ENCODE results near the gene IER5L. TPM values are rescaled to one million over a fixed set of nuclear protein-coding genes. Genes with fewer than 3 reads are reported as not detected.

The IER5L gene
- total and polyA plus RNA-seq, 9 of the 15 experiments (the other 6 are each of a cell fraction or from before 2014, with no cell fraction given), result 0.14 to 11.9 (median 0.52) TPM

DNA sequence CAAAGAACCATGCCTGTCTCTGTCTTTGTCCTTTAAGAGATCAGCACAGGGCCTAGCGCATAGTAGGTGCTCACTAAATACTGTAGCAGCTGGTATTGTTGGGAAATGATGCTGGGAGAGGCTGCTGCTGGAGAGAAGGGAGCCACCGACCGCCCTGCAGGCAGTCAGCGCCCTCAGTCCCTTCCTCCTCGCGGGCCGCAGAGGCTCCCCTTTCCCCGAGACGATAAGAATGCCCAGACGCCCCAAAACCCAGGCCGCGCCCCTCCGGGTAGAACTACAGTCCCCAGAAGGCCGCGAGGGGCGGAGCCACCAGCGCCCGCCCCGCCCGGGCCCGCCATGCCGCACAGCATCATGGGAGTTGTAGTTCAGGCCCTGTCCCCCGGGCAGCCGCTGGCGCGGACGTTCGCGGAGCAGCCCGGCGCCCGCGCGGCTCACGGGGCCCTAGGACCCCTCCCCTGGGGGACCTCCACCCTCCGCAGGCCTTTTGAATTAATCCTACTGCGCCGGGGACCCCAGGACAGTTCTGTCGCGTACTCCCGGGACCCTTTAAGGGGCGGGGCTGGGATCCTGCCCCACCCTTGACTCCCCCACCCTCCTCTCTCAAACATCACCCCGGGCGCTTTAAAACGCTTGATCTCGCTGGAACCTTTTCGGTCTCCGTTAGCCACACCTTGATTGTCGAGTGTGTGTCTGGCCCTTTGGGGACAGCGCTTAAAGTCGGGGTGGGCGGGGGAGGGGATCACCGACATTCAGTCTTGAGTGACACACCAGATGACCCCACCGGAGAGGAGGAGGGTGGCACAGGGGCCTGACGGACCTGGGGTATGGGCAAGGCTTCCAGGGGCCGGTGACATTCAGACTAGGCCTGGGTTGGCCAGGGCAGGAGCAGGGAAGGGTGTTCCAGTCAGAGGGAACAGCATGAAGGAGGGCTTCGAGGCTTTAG, 24.8 kb upstream of the IER5L start:
- in situ Hi-C loops (cut with MboI), result no loop called here
- FAIRE-seq, result peak; percentile 69
- H3K4me2 ChIP-seq (ENCODE audit: insufficient read depth, low read length), result peak overlapping the region; percentile 71
- no peak for TF ChIP-seq ZNF41 (CRISPR knock-in tag; conservative IDR thresholded peaks at IDR 0.05)
- TF ChIP-seq ZNF766 (CRISPR knock-in tag; conservative IDR thresholded peaks at IDR 0.05), result peak; percentile 93
- TF ChIP-seq STAG1 (CRISPR knock-in tag; IDR thresholded peaks at IDR 0.05; ENCODE audit: borderline replicate concordance), result no peak
- TF ChIP-seq ZNF143 (CRISPR knock-in tag; IDR thresholded peaks at IDR 0.05), result peak; percentile 94
- TF ChIP-seq ZNF76 (CRISPR knock-in tag; IDR thresholded peaks at IDR 0.05; ENCODE audit: borderline replicate concordance), result no peak; the same call in 1 of the 2 replicates
- TF ChIP-seq ASH1L (IDR thresholded peaks at IDR 0.05; ENCODE audit: borderline replicate concordance, low read depth, partially characterized antibody), result no peak
- TF ChIP-seq, protein P1, sequence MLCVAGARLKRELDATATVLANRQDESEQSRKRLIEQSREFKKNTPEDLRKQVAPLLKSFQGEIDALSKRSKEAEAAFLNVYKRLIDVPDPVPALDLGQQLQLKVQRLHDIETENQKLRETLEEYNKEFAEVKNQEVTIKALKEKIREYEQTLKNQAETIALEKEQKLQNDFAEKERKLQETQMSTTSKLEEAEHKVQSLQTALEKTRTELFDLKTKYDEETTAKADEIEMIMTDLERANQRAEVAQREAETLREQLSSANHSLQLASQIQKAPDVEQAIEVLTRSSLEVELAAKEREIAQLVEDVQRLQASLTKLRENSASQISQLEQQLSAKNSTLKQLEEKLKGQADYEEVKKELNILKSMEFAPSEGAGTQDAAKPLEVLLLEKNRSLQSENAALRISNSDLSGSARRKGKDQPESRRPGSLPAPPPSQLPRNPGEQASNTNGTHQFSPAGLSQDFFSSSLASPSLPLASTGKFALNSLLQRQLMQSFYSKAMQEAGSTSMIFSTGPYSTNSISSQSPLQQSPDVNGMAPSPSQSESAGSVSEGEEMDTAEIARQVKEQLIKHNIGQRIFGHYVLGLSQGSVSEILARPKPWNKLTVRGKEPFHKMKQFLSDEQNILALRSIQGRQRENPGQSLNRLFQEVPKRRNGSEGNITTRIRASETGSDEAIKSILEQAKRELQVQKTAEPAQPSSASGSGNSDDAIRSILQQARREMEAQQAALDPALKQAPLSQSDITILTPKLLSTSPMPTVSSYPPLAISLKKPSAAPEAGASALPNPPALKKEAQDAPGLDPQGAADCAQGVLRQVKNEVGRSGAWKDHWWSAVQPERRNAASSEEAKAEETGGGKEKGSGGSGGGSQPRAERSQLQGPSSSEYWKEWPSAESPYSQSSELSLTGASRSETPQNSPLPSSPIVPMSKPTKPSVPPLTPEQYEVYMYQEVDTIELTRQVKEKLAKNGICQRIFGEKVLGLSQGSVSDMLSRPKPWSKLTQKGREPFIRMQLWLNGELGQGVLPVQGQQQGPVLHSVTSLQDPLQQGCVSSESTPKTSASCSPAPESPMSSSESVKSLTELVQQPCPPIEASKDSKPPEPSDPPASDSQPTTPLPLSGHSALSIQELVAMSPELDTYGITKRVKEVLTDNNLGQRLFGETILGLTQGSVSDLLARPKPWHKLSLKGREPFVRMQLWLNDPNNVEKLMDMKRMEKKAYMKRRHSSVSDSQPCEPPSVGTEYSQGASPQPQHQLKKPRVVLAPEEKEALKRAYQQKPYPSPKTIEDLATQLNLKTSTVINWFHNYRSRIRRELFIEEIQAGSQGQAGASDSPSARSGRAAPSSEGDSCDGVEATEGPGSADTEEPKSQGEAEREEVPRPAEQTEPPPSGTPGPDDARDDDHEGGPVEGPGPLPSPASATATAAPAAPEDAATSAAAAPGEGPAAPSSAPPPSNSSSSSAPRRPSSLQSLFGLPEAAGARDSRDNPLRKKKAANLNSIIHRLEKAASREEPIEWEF (CRISPR knock-in tag; IDR thresholded peaks at IDR 0.05), result no peak
- TF ChIP-seq, protein P2, sequence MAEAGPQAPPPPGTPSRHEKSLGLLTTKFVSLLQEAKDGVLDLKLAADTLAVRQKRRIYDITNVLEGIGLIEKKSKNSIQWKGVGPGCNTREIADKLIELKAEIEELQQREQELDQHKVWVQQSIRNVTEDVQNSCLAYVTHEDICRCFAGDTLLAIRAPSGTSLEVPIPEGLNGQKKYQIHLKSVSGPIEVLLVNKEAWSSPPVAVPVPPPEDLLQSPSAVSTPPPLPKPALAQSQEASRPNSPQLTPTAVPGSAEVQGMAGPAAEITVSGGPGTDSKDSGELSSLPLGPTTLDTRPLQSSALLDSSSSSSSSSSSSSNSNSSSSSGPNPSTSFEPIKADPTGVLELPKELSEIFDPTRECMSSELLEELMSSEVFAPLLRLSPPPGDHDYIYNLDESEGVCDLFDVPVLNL (CRISPR knock-in tag; IDR thresholded peaks at IDR 0.05; ENCODE audit: low read depth), result no peak
- TF ChIP-seq, protein P3, sequence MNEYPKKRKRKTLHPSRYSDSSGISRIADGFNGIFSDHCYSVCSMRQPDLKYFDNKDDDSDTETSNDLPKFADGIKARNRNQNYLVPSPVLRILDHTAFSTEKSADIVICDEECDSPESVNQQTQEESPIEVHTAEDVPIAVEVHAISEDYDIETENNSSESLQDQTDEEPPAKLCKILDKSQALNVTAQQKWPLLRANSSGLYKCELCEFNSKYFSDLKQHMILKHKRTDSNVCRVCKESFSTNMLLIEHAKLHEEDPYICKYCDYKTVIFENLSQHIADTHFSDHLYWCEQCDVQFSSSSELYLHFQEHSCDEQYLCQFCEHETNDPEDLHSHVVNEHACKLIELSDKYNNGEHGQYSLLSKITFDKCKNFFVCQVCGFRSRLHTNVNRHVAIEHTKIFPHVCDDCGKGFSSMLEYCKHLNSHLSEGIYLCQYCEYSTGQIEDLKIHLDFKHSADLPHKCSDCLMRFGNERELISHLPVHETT (CRISPR knock-in tag; conservative IDR thresholded peaks at IDR 0.05 in 1 of 2, IDR thresholded peaks at IDR 0.05 in 1 of 2), result peak in 1 of 2 experiments; percentile 85; a peak in 2 of 4 replicates

More for the DNA sequence above, 24.8 kb upstream of the IER5L start:
- DNase-seq (ENCODE audit: extremely low read depth in 1 of 4, low spot score in 3 of 4) (peak; percentile 90 to 97 (median 93)), ATAC-seq (peak; percentile 98)
- CTCF ChIA-PET (ENCODE audit: low intra/inter-chr PET ratio), result interaction anchor here (0.7 kb wide), 1 partner anchor 71 kb away, joined by 4 read pairs; no protein-coding TSS in a partner anchor
- WGBS (ENCODE audit: insufficient coverage, low coverage, missing lambda C conversion rate), result 5% methylated on average over 38 of the region's 57 CpGs
- POLR2A ChIA-PET, result interaction anchor here (0.6 to 0.7 kb wide), 2 partner anchors 410 to 865 kb away, joined by 3 to 4 read pairs; no protein-coding TSS in a partner anchor
- Histone ChIP-seq H3K36me3 (ENCODE audit: control insufficient read depth, insufficient read depth, low read length) (no peaks in the 10 kb centered on the region), H3K27ac (ENCODE audit: extremely low read depth, low read depth, low read length) (peak overlapping the region; percentile 88), H3K79me2 (ENCODE audit: control insufficient read depth, insufficient read depth, low read length) (no peaks in the 10 kb centered on the region), H3K9ac (ENCODE audit: insufficient read depth in 1 of 2, low read depth in 2 of 2, low read length in 2 of 2) (peak overlapping the region; percentile 77 to 91; a peak in 3 of 4 replicates), H3K27me3 (ENCODE audit: control insufficient read depth in 2 of 2, insufficient read depth in 2 of 2, low read length in 2 of 2) (no peaks in the 10 kb centered on the region), H2AFZ (ENCODE audit: low read depth, low read length) (peak overlapping the region; percentile 98), H3K4me1 (replicated peaks in 1 of 2; ENCODE audit: control insufficient read depth in 2 of 2, insufficient read depth in 2 of 2, low read length in 2 of 2) (peaks cover 3 to 24% of the 10 kb centered on the region in 2 experiments; a peak in 4 of 5 replicates), H3K9me3 (replicated peaks; ENCODE audit: control insufficient read depth, insufficient read depth, low read depth, low read length) (no peaks in the 10 kb centered on the region), H3K4me3 (peak overlapping the region; percentile 75), H3K9me1 (ENCODE audit: control insufficient read depth, insufficient read depth, low read length) (no peaks in the 10 kb centered on the region), H4K20me1 (replicated peaks; ENCODE audit: control insufficient read depth, insufficient read depth, low read length) (peaks cover 4% of the 10 kb centered on the region; the same call in 1 of the 2 replicates)
- intact Hi-C loops (cut with micrococcal nuclease), result no loop called here
- BruUV-seq (replicated peaks), result no TSS peak

Data from K562 (cell line).